Activated naive CD8-positive, alpha-beta T cell treated with anti-CD3 and anti-CD28 coated beads for 36 hours (primary cell): ENCODE data around the gene MYO1D. TPM values are rescaled to one million over a fixed set of nuclear protein-coding genes. Genes with fewer than 3 reads are reported as not detected.
A peak's percentile ranks its signal among the peaks of the same experiment; 100 is the strongest.

ENCODE experiments used
- DNase-seq: peaks from one replicate; pipeline ENCODE4 v3.0.0; 2021
- H3K27ac Mint-ChIP-seq: one replicate; pipeline ENCODE4 v1.8.0; 2022; ENCODE audit warnings: mild to moderate bottlenecking, moderate library complexity, mixed read lengths
- H3K27me3 Mint-ChIP-seq: one replicate; pipeline ENCODE4 v1.8.0; 2022; ENCODE audit warnings: mild to moderate bottlenecking, mixed read lengths
- H3K36me3 Mint-ChIP-seq: one replicate; pipeline ENCODE4 v1.8.0; 2021; ENCODE audit warnings: mild to moderate bottlenecking, mixed read lengths
- H3K4me1 Mint-ChIP-seq: one replicate; pipeline ENCODE4 v1.8.0; 2021; ENCODE audit warnings: mixed read lengths
- H3K4me3 Mint-ChIP-seq: one replicate; pipeline ENCODE4 v1.8.0; 2022; ENCODE audit warnings: mild to moderate bottlenecking, moderate library complexity, mixed read lengths
- H3K9me3 Mint-ChIP-seq: one replicate; pipeline ENCODE4 v1.8.0; 2022; ENCODE audit warnings: mixed read lengths
- total RNA-seq, 2 experiments: library from RNA; stranded (reverse); gene quantifications; one replicate each; pipeline ENCODE4 v1.2.3, GENCODE V29; 2021

Gene MYO1D
- total RNA-seq, 2 experiments from 2014 or later = 7.0 to 7.8 TPM

GRCh38 chr17:32628271-32629044 lies 248.5 kb downstream of the MYO1D start:
- Mint-ChIP-seq H3K4me3 (no peak overlapping the region), H3K4me1 (no peaks in the 10 kb centered on the region), H3K9me3 (no peaks in the 10 kb centered on the region), H3K36me3 (no peaks in the 10 kb centered on the region), H3K27me3 (no peaks in the 10 kb centered on the region), H3K27ac (no peak overlapping the region)
- DNase-seq = no peak

GRCh38 chr17:32627239-32627996 lies 249.5 kb downstream of the MYO1D start:
- Mint-ChIP-seq H3K27me3 (no peaks in the 10 kb centered on the region), H3K36me3 (no peaks in the 10 kb centered on the region), H3K4me3 (no peak overlapping the region), H3K4me1 (no peaks in the 10 kb centered on the region), H3K27ac (no peak overlapping the region), H3K9me3 (no peaks in the 10 kb centered on the region)
- no peak for DNase-seq

GRCh38 chr17:32626379-32626791 lies 250.5 kb downstream of the MYO1D start:
- Mint-ChIP-seq H3K36me3 (no peaks in the 10 kb centered on the region), H3K4me1 (no peaks in the 10 kb centered on the region), H3K9me3 (no peaks in the 10 kb centered on the region), H3K27ac (no peak overlapping the region), H3K4me3 (no peak overlapping the region), H3K27me3 (no peaks in the 10 kb centered on the region)
- DNase-seq = no peak

DNA sequence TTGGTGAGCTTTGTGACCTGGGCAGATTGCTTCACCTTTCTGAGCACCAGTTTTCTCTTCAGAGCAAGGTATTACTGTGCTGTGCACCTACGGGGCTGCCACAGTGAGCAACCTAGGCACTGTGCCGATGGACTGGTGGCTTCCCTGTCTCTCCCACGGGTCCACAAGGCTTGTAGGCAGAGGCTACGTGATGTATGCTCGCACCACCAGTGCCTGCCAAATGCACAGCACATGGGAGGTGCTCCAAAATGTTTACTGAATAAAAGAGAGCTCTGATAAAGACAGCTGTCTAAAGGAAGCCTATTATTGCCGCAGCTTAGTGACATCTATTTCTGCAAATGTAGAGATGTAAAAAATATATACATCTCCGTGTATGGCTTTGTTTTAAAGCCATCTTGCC lies 251.0 kb downstream of the MYO1D start:
- Mint-ChIP-seq H3K27ac (no peak overlapping the region), H3K4me1 (no peaks in the 10 kb centered on the region), H3K36me3 (no peaks in the 10 kb centered on the region), H3K27me3 (no peaks in the 10 kb centered on the region), H3K9me3 (no peaks in the 10 kb centered on the region), H3K4me3 (no peak overlapping the region)
- DNase-seq = no peak

DNA sequence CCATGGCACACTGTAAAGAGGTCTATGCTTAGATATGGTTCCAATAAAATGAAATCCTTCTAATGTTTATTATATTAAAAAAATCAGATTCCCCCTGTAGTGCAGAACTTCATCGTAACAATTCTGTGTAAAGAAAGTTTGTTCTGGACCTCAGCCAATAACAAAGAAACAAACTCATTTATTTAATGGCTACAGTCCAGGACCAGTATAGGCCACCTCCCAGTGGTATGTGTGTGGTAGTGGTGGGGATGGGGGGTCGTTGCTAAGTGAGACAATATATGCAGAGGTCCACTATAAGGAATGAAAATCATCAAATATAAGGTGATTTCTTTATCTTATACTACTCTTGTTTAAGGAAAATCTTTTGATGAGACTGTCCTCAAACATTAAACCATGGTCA lies 253.7 kb downstream of the MYO1D start:
- no peak for DNase-seq
- Mint-ChIP-seq H3K4me1 (no peaks in the 10 kb centered on the region), H3K27me3 (no peaks in the 10 kb centered on the region), H3K36me3 (no peaks in the 10 kb centered on the region), H3K9me3 (no peaks in the 10 kb centered on the region), H3K4me3 (no peak overlapping the region), H3K27ac (no peak overlapping the region)

DNA sequence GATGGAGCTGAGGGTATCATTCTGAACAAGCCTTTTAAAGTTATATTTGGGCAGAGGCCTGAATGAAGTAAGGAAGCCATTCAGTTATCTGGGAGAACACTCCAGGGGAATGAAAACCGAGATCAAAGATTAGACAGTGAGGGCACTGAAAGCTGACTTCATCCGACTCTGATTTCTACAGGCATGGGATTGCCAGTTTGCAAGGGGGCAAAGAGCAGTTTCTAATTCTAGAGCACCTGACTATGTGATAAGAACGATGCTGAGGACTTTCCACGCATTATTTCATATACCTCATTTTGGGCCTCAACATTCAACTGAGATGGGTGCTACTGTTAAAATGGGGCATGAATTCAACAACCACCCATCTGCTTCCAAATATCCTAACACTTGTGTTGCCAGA lies 254.4 kb downstream of the MYO1D start:
- no peak for DNase-seq
- H3K27ac Mint-ChIP-seq = no peak overlapping the region
- no peaks in the 10 kb centered on the region for H3K27me3 Mint-ChIP-seq
- no peaks in the 10 kb centered on the region for H3K4me1 Mint-ChIP-seq
- H3K36me3 Mint-ChIP-seq = no peaks in the 10 kb centered on the region
- no peak overlapping the region for H3K4me3 Mint-ChIP-seq
- H3K9me3 Mint-ChIP-seq = no peaks in the 10 kb centered on the region

DNA sequence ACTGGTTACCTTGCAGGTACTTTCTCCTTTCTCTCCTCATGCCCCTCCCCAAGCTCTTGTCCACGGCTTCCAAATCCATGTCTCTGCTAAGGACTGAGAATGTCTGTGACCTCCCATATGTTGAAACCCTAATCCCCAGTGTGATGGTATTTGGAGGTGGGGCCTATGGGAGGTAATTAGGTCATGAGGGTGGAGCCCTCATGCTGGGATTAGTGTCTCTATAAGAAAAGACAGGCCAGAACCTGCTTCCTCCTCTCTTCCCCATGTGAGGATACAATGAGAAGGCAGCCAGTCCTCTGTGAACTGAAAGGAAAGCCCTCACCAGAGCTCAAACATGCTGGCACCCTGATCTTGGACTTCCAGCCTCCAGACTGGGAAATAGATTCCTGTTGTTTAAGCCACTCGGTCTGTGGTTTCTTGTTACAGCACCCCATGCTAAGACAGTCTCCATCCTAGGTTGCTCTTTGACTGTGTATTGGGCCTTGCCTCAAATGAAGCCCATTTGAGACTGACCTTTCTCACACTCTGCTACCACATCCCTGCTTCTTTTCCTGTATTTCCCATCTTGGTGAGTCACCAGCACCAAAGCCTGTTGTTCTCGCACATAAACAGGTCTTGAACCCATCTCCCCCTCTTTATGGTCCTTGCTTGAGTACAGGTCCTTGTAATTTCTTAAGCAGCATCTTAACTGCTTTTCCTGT lies 255.2 kb downstream of the MYO1D start:
- Mint-ChIP-seq H3K36me3 (no peaks in the 10 kb centered on the region), H3K4me3 (no peak overlapping the region), H3K9me3 (no peaks in the 10 kb centered on the region), H3K27me3 (no peaks in the 10 kb centered on the region), H3K27ac (no peak overlapping the region), H3K4me1 (no peaks in the 10 kb centered on the region)
- no peak for DNase-seq

DNA sequence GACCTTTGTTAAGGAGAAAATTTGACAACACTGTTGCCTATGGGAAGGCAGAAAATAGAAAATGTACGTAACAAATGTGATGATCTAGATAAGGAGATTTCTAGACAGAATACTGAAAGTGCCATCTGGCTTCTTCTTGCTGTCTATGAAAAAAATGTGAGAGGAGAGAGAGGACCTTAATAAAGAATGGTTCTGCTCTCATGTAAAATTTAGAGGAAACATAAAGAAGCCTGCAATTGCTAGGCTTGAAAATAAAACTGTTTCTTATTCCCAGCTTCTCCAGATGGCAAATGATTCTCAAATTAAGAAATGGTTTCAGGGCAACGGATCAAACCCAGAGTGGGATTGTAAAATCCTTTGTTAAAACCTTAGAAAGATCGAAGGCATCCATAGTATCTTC lies 261.6 kb downstream of the MYO1D start:
- Mint-ChIP-seq H3K9me3 (no peaks in the 10 kb centered on the region), H3K27me3 (no peaks in the 10 kb centered on the region), H3K4me1 (no peaks in the 10 kb centered on the region), H3K27ac (no peak overlapping the region), H3K36me3 (no peaks in the 10 kb centered on the region), H3K4me3 (no peak overlapping the region)
- DNase-seq = no peak

GRCh38 chr17:32610943-32611342 lies 266.0 kb downstream of the MYO1D start:
- Mint-ChIP-seq H3K4me1 (peaks cover 8% of the 10 kb centered on the region), H3K27ac (no peak overlapping the region), H3K36me3 (no peaks in the 10 kb centered on the region), H3K27me3 (no peaks in the 10 kb centered on the region), H3K4me3 (no peak overlapping the region), H3K9me3 (no peaks in the 10 kb centered on the region)
- no peak for DNase-seq

DNA sequence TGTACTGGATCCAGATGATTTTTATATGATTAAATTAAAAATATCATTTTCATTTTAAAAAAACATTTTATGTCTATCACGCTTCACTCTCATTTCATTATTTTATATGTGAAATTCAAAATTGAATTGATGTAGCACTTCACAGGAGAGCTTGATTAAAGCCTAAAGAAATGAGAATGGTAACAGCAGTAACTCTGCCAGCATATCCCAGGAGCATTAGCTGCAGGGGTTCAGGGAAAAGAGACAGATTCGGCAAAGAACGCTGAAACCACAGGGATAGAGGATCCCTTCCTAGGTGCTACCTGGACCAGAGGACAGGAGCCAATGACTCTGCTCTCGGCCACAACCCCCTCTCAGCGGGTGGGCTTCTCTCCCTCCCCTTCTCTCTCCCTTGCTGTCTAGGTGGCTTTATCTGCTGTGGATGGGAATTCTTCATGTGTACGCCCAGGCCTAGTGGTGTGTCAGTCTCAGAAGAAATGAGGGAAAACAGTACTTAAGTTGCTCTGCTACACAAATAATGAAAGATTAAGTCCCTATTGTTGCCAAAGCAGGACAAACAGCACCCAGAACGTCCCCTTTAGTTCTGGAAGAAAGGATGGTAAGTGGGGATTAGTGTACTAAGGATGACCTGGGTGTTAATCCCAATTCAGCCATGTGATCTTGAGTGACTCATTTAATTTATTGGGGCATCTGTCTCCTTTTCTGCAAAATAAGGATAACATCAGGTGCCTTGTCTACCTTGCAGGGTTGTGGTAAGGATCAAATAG lies 266.9 kb downstream of the MYO1D start:
- Mint-ChIP-seq H3K4me3 (no peak overlapping the region), H3K4me1 (peaks cover 8% of the 10 kb centered on the region), H3K9me3 (no peaks in the 10 kb centered on the region), H3K36me3 (no peaks in the 10 kb centered on the region), H3K27ac (no peak overlapping the region), H3K27me3 (no peaks in the 10 kb centered on the region)
- no peak for DNase-seq

DNA sequence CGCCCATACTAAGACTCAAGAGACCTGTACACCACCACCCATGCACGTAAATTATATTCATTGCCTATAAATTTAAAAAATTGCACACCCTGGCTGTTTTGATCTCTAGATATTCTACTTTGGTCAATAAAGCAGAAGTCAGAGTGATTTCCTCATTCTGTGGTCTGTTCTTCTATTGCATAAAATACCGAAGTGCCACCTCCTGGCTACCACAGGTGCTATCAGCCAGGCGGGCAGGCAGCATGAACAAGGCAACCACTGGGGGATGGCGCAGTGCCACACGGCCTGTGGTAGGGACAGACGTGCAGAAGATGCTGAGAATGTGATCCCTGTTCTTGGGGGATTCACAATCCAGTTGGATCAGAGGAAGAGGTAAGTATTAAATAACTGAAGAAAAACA lies 267.8 kb downstream of the MYO1D start:
- Mint-ChIP-seq H3K27ac (no peak overlapping the region), H3K27me3 (no peaks in the 10 kb centered on the region), H3K4me1 (peaks cover 8% of the 10 kb centered on the region), H3K36me3 (no peaks in the 10 kb centered on the region), H3K4me3 (no peak overlapping the region), H3K9me3 (no peaks in the 10 kb centered on the region)
- DNase-seq = peak; percentile 67

GRCh38 chr17:32608267-32608666 lies 268.7 kb downstream of the MYO1D start:
- Mint-ChIP-seq H3K27ac (no peak overlapping the region), H3K4me3 (no peak overlapping the region), H3K9me3 (no peaks in the 10 kb centered on the region)

DNA sequence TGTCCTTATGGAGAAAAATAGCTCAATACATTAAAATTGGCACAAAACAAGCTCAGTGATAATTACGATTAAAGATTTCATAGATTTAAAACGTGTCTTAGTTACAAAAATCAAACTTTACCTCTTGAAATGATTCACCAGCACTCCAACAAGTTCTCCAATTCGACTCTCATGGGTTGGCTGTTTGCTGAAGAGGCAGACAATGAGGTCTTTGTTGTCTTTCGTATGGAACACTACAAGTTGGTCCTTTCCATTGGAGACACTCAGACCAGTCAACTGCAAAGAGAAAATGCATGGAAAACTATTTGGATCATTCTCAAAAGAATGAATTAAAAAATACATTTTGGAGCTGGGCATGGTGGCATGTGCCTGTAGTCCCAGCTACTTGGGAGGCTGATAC lies 272.0 kb downstream of the MYO1D start:
- H3K9me3 Mint-ChIP-seq = no peaks in the 10 kb centered on the region
- H3K4me3 Mint-ChIP-seq = no peak overlapping the region
- DNase-seq = no peak
- H3K27ac Mint-ChIP-seq = no peak overlapping the region
- H3K4me1 Mint-ChIP-seq = peaks cover 13% of the 10 kb centered on the region
- no peaks in the 10 kb centered on the region for H3K27me3 Mint-ChIP-seq
- H3K36me3 Mint-ChIP-seq = no peaks in the 10 kb centered on the region

More at GRCh38 chr17:32608267-32608666, 268.7 kb downstream of the MYO1D start:
- DNase-seq = no peak
- Mint-ChIP-seq H3K36me3 (no peaks in the 10 kb centered on the region), H3K4me1 (peaks cover 8% of the 10 kb centered on the region), H3K27me3 (no peaks in the 10 kb centered on the region)

DNA sequence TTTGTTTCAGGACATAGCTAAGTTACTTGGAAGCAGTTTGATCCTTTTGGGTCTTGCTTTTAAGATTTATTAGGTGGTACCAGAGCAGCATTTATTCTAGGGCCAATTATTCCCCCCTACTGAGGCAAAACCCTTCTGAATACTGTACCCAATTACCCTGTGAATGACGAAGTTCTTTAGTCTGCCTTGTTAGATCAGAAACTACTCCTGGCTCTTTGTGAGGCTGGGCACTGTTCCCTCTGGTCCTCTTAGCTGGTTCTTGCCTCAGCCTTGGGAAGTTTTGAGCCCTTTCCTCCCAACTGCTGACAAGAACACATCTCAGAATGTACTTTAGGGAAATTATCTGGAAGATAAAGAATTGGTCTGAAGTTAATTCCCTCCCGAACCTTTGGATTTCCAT lies 274.5 kb downstream of the MYO1D start:
- no peak overlapping the region for H3K4me3 Mint-ChIP-seq
- H3K9me3 Mint-ChIP-seq = no peaks in the 10 kb centered on the region
- no peaks in the 10 kb centered on the region for H3K27me3 Mint-ChIP-seq
- no peak overlapping the region for H3K27ac Mint-ChIP-seq
- no peak for DNase-seq
- H3K4me1 Mint-ChIP-seq = peaks cover 5% of the 10 kb centered on the region
- H3K36me3 Mint-ChIP-seq = no peaks in the 10 kb centered on the region

DNA sequence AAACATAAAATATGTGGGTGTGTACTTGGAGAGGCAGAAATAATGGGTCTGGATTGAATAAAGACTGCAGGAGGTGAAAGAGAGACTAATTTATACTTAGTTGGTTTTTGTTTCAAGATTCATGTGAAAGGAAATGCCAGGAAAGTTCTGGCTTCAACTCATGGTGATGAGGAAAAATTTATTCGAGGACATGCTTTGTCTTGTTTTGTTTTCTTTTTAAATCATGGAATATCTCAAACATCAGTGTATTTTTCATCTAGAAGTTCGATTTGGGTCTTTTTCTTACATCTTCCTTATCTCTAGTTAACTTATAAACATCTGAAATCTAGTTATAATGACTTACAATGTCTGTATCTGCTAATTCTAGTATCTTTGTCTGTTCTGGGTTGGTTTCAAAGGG lies 275.1 kb downstream of the MYO1D start:
- Mint-ChIP-seq H3K36me3 (no peaks in the 10 kb centered on the region), H3K4me1 (peaks cover 8% of the 10 kb centered on the region), H3K9me3 (no peaks in the 10 kb centered on the region), H3K27ac (no peak overlapping the region), H3K4me3 (no peak overlapping the region), H3K27me3 (no peaks in the 10 kb centered on the region)
- DNase-seq = no peak
